ENCODE data around the gene HLA-DMB. TPM values are rescaled to one million over a fixed set of nuclear protein-coding genes. Genes with fewer than 3 reads are reported as not detected.

HLA-DMB gene
- total and polyA plus RNA-seq, 10 of the 15 experiments (the other 5 are each of a cell fraction or from before 2014, with no cell fraction given): 114 to 173 (median 150) TPM

- ChIA-PET RAD21 (ENCODE audit: unreplicated experiment) (interaction anchor here (0.6 to 7.5 kb wide), 28 partner anchors 9 to 233 kb away, joined by 3 to 135 read pairs (median 4); partner anchors contain the start of genes BRD2, HLA-DMA, HLA-DMB and PSMB9), CTCF (interaction anchor here (0.6 to 15.9 kb wide), 54 partner anchors 8 to 626 kb away, joined by 3 to 532 read pairs (median 4); partner anchors contain the start of genes HLA-DMA, PSMB9 and TAP2), POLR2A (interaction anchor here (0.5 to 3.6 kb wide), 21 partner anchors 10 to 294 kb away, joined by 3 to 52 read pairs (median 4); partner anchors contain the start of genes BRD2 and HLA-DMA), SMC1A (ENCODE audit: uncharacterized antibody, unreplicated experiment) (interaction anchor here (0.6 to 15.9 kb wide), 39 partner anchors 8 to 535 kb away, joined by 3 to 354 read pairs (median 5); partner anchors contain the start of genes BRD2 and HLA-DMA)
- Histone ChIP-seq H3K4me3 (no peak overlapping the region), H3K36me3 (ENCODE audit: control insufficient read depth in 2 of 2, insufficient read depth in 2 of 2, low read length in 1 of 2) (peaks cover 21 to 34% of the 10 kb centered on the region in 2 experiments), H3K4me1 (ENCODE audit: control insufficient read depth, insufficient read depth, low read length) (peaks cover 11% of the 10 kb centered on the region), H3K79me2 (ENCODE audit: control insufficient read depth, insufficient read depth, low read length) (peaks cover 16% of the 10 kb centered on the region), H3K9ac (ENCODE audit: control insufficient read depth, insufficient read depth, low read length) (no peak overlapping the region), H2AFZ (ENCODE audit: control insufficient read depth, low read depth, low read length) (no peak overlapping the region), H3K4me2 (ENCODE audit: control insufficient read depth, insufficient read depth) (no peak overlapping the region), H3K9me3 (replicated peaks; ENCODE audit: control insufficient read depth, insufficient read depth, low read length) (no peaks in the 10 kb centered on the region), H4K20me1 (ENCODE audit: control insufficient read depth, insufficient read depth) (no peaks in the 10 kb centered on the region), H3K27ac (ENCODE audit: control insufficient read depth, insufficient read depth) (no peak overlapping the region), H3K27me3 (replicated peaks in 1 of 2; ENCODE audit: control insufficient read depth in 2 of 2, insufficient read depth in 2 of 2, low read length in 1 of 2) (no peaks in the 10 kb centered on the region; a peak in 1 of 4 replicates)
- peak; percentile 70 for ATAC-seq
- WGBS (ENCODE audit: insufficient coverage, insufficient replicate concordance, low lambda C conversion rate, missing lambda C conversion rate): 0% methylated on average over 3 of the region's 3 CpGs
- no TSS peak for BruUV-seq (replicated peaks)
- intact Hi-C loops (cut with micrococcal nuclease; ENCODE audit: unreplicated experiment) (loop anchor here (1.0 to 2.0 kb wide), 3 partner anchors 14 to 51 kb away; no protein-coding TSS in a partner anchor), in situ Hi-C loops (cut with MboI) (no loop called here)
- FAIRE-seq: peak; percentile 89
- DNase-seq (ENCODE audit: low read depth, low spot score): peak; percentile 38
- TF ChIP-seq E4F1 (IDR thresholded peaks at IDR 0.05; ENCODE audit: borderline replicate concordance, partially characterized antibody): no peak
- TF ChIP-seq ATF3 (IDR thresholded peaks at IDR 0.05; ENCODE audit: borderline replicate concordance, extremely low read depth, low read depth, low read length): peak; percentile 5; the same call in 1 of the 2 replicates
- TF ChIP-seq IKZF2 (IDR thresholded peaks at IDR 0.05): peak; percentile 45 to 55; a peak in 3 of 4 replicates
- TF ChIP-seq POU2F2 (IDR thresholded peaks at IDR 0.05; ENCODE audit: borderline replicate concordance, low read depth, low read length): no peak
- no peak; the same call in 1 of the 2 replicates for TF ChIP-seq PML (IDR thresholded peaks at IDR 0.05; ENCODE audit: low read length)
- no peak for TF ChIP-seq TAF1 (IDR thresholded peaks at IDR 0.05; ENCODE audit: borderline replicate concordance, low read depth, low read length)
- TF ChIP-seq ASH2L (IDR thresholded peaks at IDR 0.05; ENCODE audit: borderline replicate concordance, low read depth): no peak
- TF ChIP-seq MTA3 (IDR thresholded peaks at IDR 0.05; ENCODE audit: borderline replicate concordance, low read length): peak; percentile 37; the same call in 1 of the 2 replicates
- no peak for TF ChIP-seq SUPT20H (IDR thresholded peaks at IDR 0.05; ENCODE audit: borderline replicate concordance, control insufficient read depth, low read depth, low read length)
- no peak for TF ChIP-seq NR2C1 (IDR thresholded peaks at IDR 0.05)
- no peak for TF ChIP-seq CBX3 (IDR thresholded peaks at IDR 0.05; ENCODE audit: borderline replicate concordance, low read depth)
- 0 out of 4 replicates have a peak, but pooled peaks of 1 of the 2 experiments have one; percentile 25 for TF ChIP-seq BHLHE40 (IDR thresholded peaks at IDR 0.05; ENCODE audit: borderline replicate concordance in 1 of 2, low read depth in 2 of 2, low read length in 1 of 2)
- peak; percentile 94 for TF ChIP-seq SMC3 (IDR thresholded peaks at IDR 0.05; ENCODE audit: borderline replicate concordance, low read length)
- peak; percentile 22; the same call in 1 of the 2 replicates for TF ChIP-seq ATF2 (IDR thresholded peaks at IDR 0.05; ENCODE audit: low read length)
- TF ChIP-seq PAX8 (IDR thresholded peaks at IDR 0.05): no peak
- no peak for TF ChIP-seq KDM1A (IDR thresholded peaks at IDR 0.05; ENCODE audit: borderline replicate concordance)
- no peak for TF ChIP-seq E2F4 (IDR thresholded peaks at IDR 0.05; ENCODE audit: low read depth, low read length)
- no peak for TF ChIP-seq SREBF1 (IDR thresholded peaks at IDR 0.05; ENCODE audit: low read length)
Observed at GRCh38 chr6:32933661-32934085, 7.2 kb downstream of the HLA-DMB start.

All from GM12878 (cell line).